H9 (cell line): Measurements from ENCODE around the gene ZC3H7B. TPM values are rescaled to one million over a fixed set of nuclear protein-coding genes. Genes with fewer than 3 reads are reported as not detected.

Source experiments
- DNase-seq: peaks from one replicate; pipeline ENCODE4 v3.0.0-alpha.2; 2017
- H2AFZ ChIP-seq: one replicate; pipeline ENCODE4 v1.6.1; 2013; ENCODE audit warnings: mild to moderate bottlenecking, low read length, control low read depth, moderate library complexity
- H2AK5ac ChIP-seq: 2 replicates; pipeline ENCODE4 v1.6.1; 2013; ENCODE audit warnings: low read length, control low read depth, mixed read lengths; ENCODE audit not compliant: insufficient read length
- H2BK120ac ChIP-seq: one replicate; pipeline ENCODE4 v1.6.1; 2013; ENCODE audit warnings: low read depth, mild to moderate bottlenecking, low read length, control low read depth, inconsistent platforms; ENCODE audit not compliant: poor library complexity, severe bottlenecking
- H2BK12ac ChIP-seq: 2 replicates; pipeline ENCODE4 v1.6.1; 2013; ENCODE audit warnings: low read length, control low read depth, mixed read lengths, low read depth; ENCODE audit not compliant: insufficient read length
- H2BK15ac ChIP-seq: 2 replicates; pipeline ENCODE4 v1.6.1; 2013; ENCODE audit warnings: low read depth, low read length, control low read depth
- H2BK20ac ChIP-seq: one replicate; pipeline ENCODE4 v1.6.1; 2013; ENCODE audit warnings: low read depth, mild to moderate bottlenecking, low read length, control low read depth, inconsistent platforms; ENCODE audit not compliant: poor library complexity, severe bottlenecking
- H2BK5ac ChIP-seq: 2 replicates; pipeline ENCODE4 v1.6.1; 2013; ENCODE audit warnings: low read length, control low read depth, mixed read lengths; ENCODE audit not compliant: insufficient read length
- H3K14ac ChIP-seq: 2 replicates; pipeline ENCODE4 v1.6.1; 2013; ENCODE audit warnings: low read length, control low read depth; ENCODE audit not compliant: insufficient read depth
- H3K18ac ChIP-seq: 2 replicates; pipeline ENCODE4 v1.6.1; 2013; ENCODE audit warnings: low read depth, mild to moderate bottlenecking, mixed read lengths, low read length, control low read depth; ENCODE audit not compliant: insufficient read length
- H3K23ac ChIP-seq: 2 replicates; pipeline ENCODE4 v1.6.1; 2013; ENCODE audit warnings: low read length, control low read depth, mixed read lengths, low read depth; ENCODE audit not compliant: insufficient read length
- H3K23me2 ChIP-seq: 2 replicates; pipeline ENCODE4 v1.6.1; 2013; ENCODE audit warnings: low read depth, mild to moderate bottlenecking, mixed read lengths, low read length, control low read depth; ENCODE audit not compliant: insufficient read length, poor library complexity, severe bottlenecking
- H3K27ac ChIP-seq: 2 replicates; pipeline ENCODE4 v1.5.1; 2013; ENCODE audit warnings: low read length, control low read depth, mixed read lengths, low read depth; ENCODE audit not compliant: insufficient read length
- H3K27me3 ChIP-seq: 2 replicates; pipeline ENCODE4 v1.6.1; 2013; ENCODE audit warnings: low read length, control low read depth, inconsistent platforms; ENCODE audit not compliant: insufficient read depth
- H3K4ac ChIP-seq: 2 replicates; pipeline ENCODE4 v1.6.1; 2013; ENCODE audit warnings: low read depth, mild to moderate bottlenecking, control low read depth, inconsistent platforms, low read length, moderate library complexity
- H3K4me1 ChIP-seq: 2 replicates; pipeline ENCODE4 v1.6.1; 2013; ENCODE audit warnings: low read length, control low read depth, inconsistent platforms; ENCODE audit not compliant: insufficient read depth
- H3K4me2 ChIP-seq: 2 replicates; pipeline ENCODE4 v1.6.1; 2013; ENCODE audit warnings: low read length, control low read depth, mixed read lengths; ENCODE audit not compliant: insufficient read length, insufficient read depth
- H3K56ac ChIP-seq: 2 replicates; pipeline ENCODE4 v1.6.1; 2013; ENCODE audit warnings: low read depth, mild to moderate bottlenecking, mixed read lengths, low read length, control low read depth; ENCODE audit not compliant: insufficient read length
- H3K79me1 ChIP-seq: 2 replicates; pipeline ENCODE4 v1.6.1; 2013; ENCODE audit warnings: low read depth, mild to moderate bottlenecking, moderate library complexity, low read length, control low read depth, inconsistent platforms; ENCODE audit not compliant: insufficient read depth, poor library complexity, severe bottlenecking
- H3K79me2 ChIP-seq: 2 replicates; pipeline ENCODE4 v1.6.1; 2013; ENCODE audit warnings: low read length, control low read depth, inconsistent platforms; ENCODE audit not compliant: insufficient read depth
- H3K9ac ChIP-seq: 2 replicates; pipeline ENCODE4 v1.6.1; 2013; ENCODE audit warnings: low read length, control low read depth, mixed read lengths; ENCODE audit not compliant: insufficient read length; ENCODE audit errors: extremely low read depth
- H3K9me3 ChIP-seq: one replicate; pipeline ENCODE4 v1.6.1; 2013; ENCODE audit warnings: low read depth, low read length, inconsistent platforms; ENCODE audit not compliant: control insufficient read depth
- H3T11ph ChIP-seq: one replicate; pipeline ENCODE4 v1.6.1; 2013; ENCODE audit warnings: mild to moderate bottlenecking, low read length, control low read depth, inconsistent platforms
- H4K20me1 ChIP-seq: one replicate; pipeline ENCODE4 v1.6.1; 2013; ENCODE audit not compliant: control insufficient read depth, insufficient read length, insufficient read depth
- H4K5ac ChIP-seq: 2 replicates; pipeline ENCODE4 v1.6.1; 2013; ENCODE audit warnings: low read depth, mild to moderate bottlenecking, mixed read lengths, low read length, control low read depth; ENCODE audit not compliant: insufficient read length
- H4K8ac ChIP-seq: replicated peaks from 2 replicates; pipeline ENCODE4 v1.6.1; 2013; ENCODE audit warnings: low read length, control low read depth, mixed read lengths, low read depth; ENCODE audit not compliant: insufficient read length
- H4K91ac ChIP-seq: 2 replicates; pipeline ENCODE4 v1.6.1; 2013; ENCODE audit warnings: low read depth, mild to moderate bottlenecking, moderate library complexity, mixed read lengths, low read length, control low read depth; ENCODE audit not compliant: insufficient read length
- H3K27ac Mint-ChIP-seq, 3 experiments: 2 replicates in 2 of 3; 3 replicates in 1 of 3; pipeline ENCODE4 v1.8.0; 2020 to 2021; ENCODE audit warnings: mixed read lengths in 3 of 3, mild to moderate bottlenecking in 1 of 3, moderate library complexity in 1 of 3
- H3K27me3 Mint-ChIP-seq: 2 replicates; pipeline ENCODE4 v1.8.0; 2021; ENCODE audit warnings: low read depth, mild to moderate bottlenecking, moderate library complexity, mixed read lengths
- H3K36me3 Mint-ChIP-seq, 3 experiments: 2 replicates in 2 of 3; 3 replicates in 1 of 3; pipeline ENCODE4 v1.8.0; 2020 to 2021; ENCODE audit warnings: low read depth in 3 of 3, mixed read lengths in 3 of 3; ENCODE audit not compliant: insufficient read depth in 1 of 3
- H3K4me1 Mint-ChIP-seq, 2 experiments: 2 replicates each; pipeline ENCODE4 v1.8.0; 2020; ENCODE audit warnings: mixed read lengths in 2 of 2
- H3K4me3 Mint-ChIP-seq, 2 experiments: 2 replicates in 1 of 2; 3 replicates in 1 of 2; pipeline ENCODE4 v1.8.0; 2020 to 2021; ENCODE audit warnings: mild to moderate bottlenecking in 2 of 2, mixed read lengths in 2 of 2, moderate library complexity in 1 of 2
- H3K9me3 Mint-ChIP-seq, 2 experiments: 2 replicates in 1 of 2; 3 replicates in 1 of 2; pipeline ENCODE4 v1.8.0; 2020; ENCODE audit warnings: mild to moderate bottlenecking in 2 of 2, mixed read lengths in 2 of 2, moderate library complexity in 1 of 2
- CTCF ChIP-seq: fragments of 200-600 bp; sonication (generic); conservative IDR thresholded peaks from 3 replicates; pipeline ENCODE4 v1.8.0; 2021; ENCODE audit warnings: antibody characterized with exemption, mild to moderate bottlenecking
- WGBS: extraction: QIAGEN DNeasy Blood & Tissue Kit; methylation state at CpG from one replicate; pipeline ENCODE4 v1.1.7; 2013; ENCODE audit warnings: missing lambda C conversion rate, low lambda C conversion rate, mixed read lengths; ENCODE audit not compliant: insufficient read length; ENCODE audit errors: extremely low coverage; 5-methylcytosine and 5-hydroxymethylcytosine counted together
- total RNA-seq: library from RNA; stranded (reverse); gene quantifications from 2 replicates; pipeline ENCODE4 v1.2.1, GENCODE V29; 2021

Gene ZC3H7B
- total RNA-seq, 1 experiment from 2014 or later, result 69.3 TPM

GRCh38 chr22:41397143-41397811, 96.0 kb downstream of the ZC3H7B start:
- peaks cover 4 to 8% of the 10 kb centered on the region in 2 experiments; a peak in 1 of 4 replicates for H3K4me1 Mint-ChIP-seq
- H3K27ac Mint-ChIP-seq, result peak overlapping the region in 2 of 3 experiments; percentile 39 to 70; a peak in 3 of 7 replicates
- Histone ChIP-seq H4K5ac (no peak overlapping the region), H2BK15ac (no peak overlapping the region), H3K56ac (no peak overlapping the region), H3T11ph (no peak overlapping the region), H3K18ac (no peak overlapping the region), H3K79me1 (no peaks in the 10 kb centered on the region), H3K9me3 (no peaks in the 10 kb centered on the region), H3K23me2 (no peaks in the 10 kb centered on the region), H4K8ac (no peak overlapping the region), H3K79me2 (no peaks in the 10 kb centered on the region), H2BK20ac (no peak overlapping the region), H3K27ac (no peak overlapping the region), H3K4ac (no peak overlapping the region), H4K91ac (no peak overlapping the region), H3K4me2 (no peak overlapping the region), H2AK5ac (no peak overlapping the region), H3K9ac (no peak overlapping the region), H2BK120ac (no peak overlapping the region), H2AFZ (no peak overlapping the region), H2BK12ac (no peak overlapping the region), H2BK5ac (no peak overlapping the region), H3K23ac (no peak overlapping the region), H3K14ac (no peak overlapping the region), H3K27me3 (no peaks in the 10 kb centered on the region), H3K4me1 (no peaks in the 10 kb centered on the region), H4K20me1 (no peaks in the 10 kb centered on the region)
- no peaks in the 10 kb centered on the region for H3K9me3 Mint-ChIP-seq
- TF ChIP-seq CTCF, result no peak
- no peak overlapping the region for H3K4me3 Mint-ChIP-seq
- no peak for DNase-seq
- H3K27me3 Mint-ChIP-seq, result no peaks in the 10 kb centered on the region
- H3K36me3 Mint-ChIP-seq, result peaks cover 4 to 39% (median 34%) of the 10 kb centered on the region in 3 experiments; a peak in 5 of 7 replicates
- no CpG with 5 or more reads among the region's 19 CpGs for WGBS
